Fibroblast of lung (primary cell): ENCODE data around the gene ZRSR2. TPM values are rescaled to one million over a fixed set of nuclear protein-coding genes. Genes with fewer than 3 reads are reported as not detected.
"Not testable (repeated sequence)": the region's sequence is repeated elsewhere in the genome, so short reads cannot be mapped to it uniquely, and the experiment has no call there.

Experiments
- DNase-seq, 2 donors: peaks; one replicate each; pipeline versions ENCODE4 v3.0.0 to v3.0.0-alpha.2; 2010; ENCODE audit warnings: low read depth in 2 of 2
- H2AFZ ChIP-seq: 2 replicates; pipeline ENCODE4 v1.5.1; 2012; ENCODE audit warnings: low read length, control low read depth, inconsistent platforms
- H3K27ac ChIP-seq: 2 replicates; pipeline ENCODE4 v1.5.1; 2011; ENCODE audit warnings: low read length, control low read depth; ENCODE audit not compliant: insufficient read depth
- H3K27me3 ChIP-seq: 2 replicates; pipeline ENCODE4 v1.5.1; 2011; ENCODE audit warnings: mild to moderate bottlenecking, low read length; ENCODE audit not compliant: control insufficient read depth, insufficient read depth
- H3K36me3 ChIP-seq: 2 replicates; pipeline ENCODE4 v1.5.1; 2011; ENCODE audit warnings: low read length; ENCODE audit not compliant: control insufficient read depth, insufficient read depth
- H3K4me1 ChIP-seq: 2 replicates; pipeline ENCODE4 v1.5.1; 2011; ENCODE audit warnings: low read length; ENCODE audit not compliant: control insufficient read depth, insufficient read depth; ENCODE audit errors: extremely low read depth
- H3K4me2 ChIP-seq: 2 replicates; pipeline ENCODE4 v1.5.1; 2011; ENCODE audit warnings: low read length, control low read depth; ENCODE audit not compliant: insufficient read depth; ENCODE audit errors: extremely low read depth
- H3K4me3 ChIP-seq, 4 experiments: fragments of 200-600 bp in 1 of 4; sonication (generic) in 1 of 4; replicated peaks in 1 of 4; 2 replicates each; pipeline ENCODE4 v1.5.1; 2011 to 2016; ENCODE audit warnings: low read length in 4 of 4, low read depth in 3 of 4, mild to moderate bottlenecking in 3 of 4, control low read depth in 2 of 4, inconsistent platforms in 1 of 4, mixed read lengths in 1 of 4; ENCODE audit not compliant: insufficient read depth in 1 of 4; ENCODE audit errors: control extremely low read depth in 1 of 4
- H3K79me2 ChIP-seq: 2 replicates; pipeline ENCODE4 v1.5.1; 2012; ENCODE audit warnings: mild to moderate bottlenecking, low read length, inconsistent platforms; ENCODE audit not compliant: control insufficient read depth, insufficient read depth
- H3K9ac ChIP-seq: 2 replicates; pipeline ENCODE4 v1.5.1; 2011; ENCODE audit warnings: mild to moderate bottlenecking, low read length, control low read depth; ENCODE audit not compliant: insufficient read depth
- H3K9me3 ChIP-seq: 2 replicates; pipeline ENCODE4 v1.5.1; 2012; ENCODE audit warnings: low read depth, low read length; ENCODE audit not compliant: control insufficient read depth, insufficient read depth
- H4K20me1 ChIP-seq: 2 replicates; pipeline ENCODE4 v1.5.1; 2011; ENCODE audit warnings: low read length; ENCODE audit not compliant: control insufficient read depth, insufficient read depth; ENCODE audit errors: extremely low read depth
- CTCF ChIP-seq, 2 donors: IDR thresholded peaks in 1 of 2; conservative IDR thresholded peaks in 1 of 2; 1 replicate in 1 of 2; 2 replicates in 1 of 2; pipeline ENCODE4 v1.5.1; 2011 to 2012; ENCODE audit warnings: low read length in 2 of 2, control low read depth in 1 of 2, inconsistent platforms in 1 of 2, low read depth in 1 of 2, mild to moderate bottlenecking in 1 of 2
- EZH2 ChIP-seq: IDR thresholded peaks from 2 replicates; pipeline ENCODE4 v1.5.1; 2012; ENCODE audit warnings: low read length, control low read depth, mild to moderate bottlenecking; ENCODE audit errors: missing control alignments
- polyA minus RNA-seq: library from RNA; depleted of rRNA, polyadenylated mRNA; stranded (reverse); fragments of >200 nt; gene quantifications from 2 replicates; pipeline ENCODE4 v1.2.3, GENCODE V29; 2011; ENCODE audit warnings: low replicate concordance
- polyA plus RNA-seq, 2 donors: library from polyadenylated mRNA; depleted of rRNA in 1 of 2; stranded (reverse) in 1 of 2; unstranded in 1 of 2; fragments of >200 nt; gene quantifications; 2 replicates each; pipeline ENCODE4 v1.2.1, GENCODE V29; 2011 to 2012; ENCODE audit warnings: missing spikeins in 1 of 2
- total RNA-seq: library from RNA; depleted of rRNA; stranded (reverse); fragments of >200 nt; gene quantifications from 2 replicates; pipeline ENCODE4 v1.2.1, GENCODE V29; 2014

The ZRSR2 gene
- total RNA-seq (3.1 and 6.6 TPM in 2 replicates), polyA plus RNA-seq (8.1 and 10.8 TPM in 2 replicates), polyA minus RNA-seq (not detected in 2 replicates)
- polyA plus RNA-seq (2012), result 9.7 and 13.5 TPM in 2 replicates

GRCh38 chrX:15789979-15790768 lies at the start of gene ZRSR2:
Gene ZRSR2 (plus strand): TSS chrX:15790484. CDS start chrX:15790496, 12 bp downstream.
- no peaks in the 10 kb centered on the region for H3K4me1 ChIP-seq
- peak within 1 kb of the TSS; percentile 76 for H3K9ac ChIP-seq
- H3K9me3 ChIP-seq, result no peaks in the 10 kb centered on the region
- peak within 1 kb of the TSS; percentile 97 for H3K4me2 ChIP-seq
- no peaks in the 10 kb centered on the region for H4K20me1 ChIP-seq
- peak within 1 kb of the TSS; percentile 97 for H2AFZ ChIP-seq
- no peaks in the 10 kb centered on the region for H3K36me3 ChIP-seq
- no peaks in the 10 kb centered on the region for H3K27me3 ChIP-seq
- no peak for TF ChIP-seq CTCF (conservative IDR thresholded peaks at IDR 0.05 in 1 of 2, IDR thresholded peaks at IDR 0.05 in 1 of 2; ENCODE audit: low read depth in 1 of 2, low read length in 2 of 2)
- TF ChIP-seq EZH2, result no peak
- peak; percentile 60 to 86 for DNase-seq
- peak within 1 kb of the TSS; percentile 85 for H3K27ac ChIP-seq
- H3K4me3 ChIP-seq, result peak within 1 kb of the TSS; percentile 71 to 96 (median 90)
- H3K79me2 ChIP-seq, result no peaks in the 10 kb centered on the region

- Histone ChIP-seq H3K36me3 (no peaks in the 10 kb centered on the region), H4K20me1 (no peaks in the 10 kb centered on the region), H3K4me2 (no peak overlapping the region), H3K27me3 (no peaks in the 10 kb centered on the region), H3K9ac (no peak overlapping the region), H3K27ac (no peak overlapping the region), H2AFZ (no peak overlapping the region), H3K9me3 (no peaks in the 10 kb centered on the region), H3K4me1 (no peaks in the 10 kb centered on the region), H3K4me3 (no peak overlapping the region), H3K79me2 (no peaks in the 10 kb centered on the region)
- no peak for TF ChIP-seq EZH2
- TF ChIP-seq CTCF (conservative IDR thresholded peaks at IDR 0.05 in 1 of 2, IDR thresholded peaks at IDR 0.05 in 1 of 2; ENCODE audit: low read depth in 1 of 2, low read length in 2 of 2), result no peak
- DNase-seq, result peak in 1 of 2 donors; percentile 1
Measured at GRCh38 chrX:15744181-15744867, 46.0 kb upstream of the ZRSR2 start.

- H3K27me3 ChIP-seq, result no peaks in the 10 kb centered on the region
- no peak overlapping the region for H3K4me2 ChIP-seq
- no peak overlapping the region for H3K27ac ChIP-seq
- H3K9me3 ChIP-seq, result no peaks in the 10 kb centered on the region
- no peak overlapping the region for H2AFZ ChIP-seq
- no peaks in the 10 kb centered on the region for H3K4me1 ChIP-seq
- no peaks in the 10 kb centered on the region for H3K36me3 ChIP-seq
- H3K9ac ChIP-seq, result no peak overlapping the region
- TF ChIP-seq CTCF (conservative IDR thresholded peaks at IDR 0.05 in 1 of 2, IDR thresholded peaks at IDR 0.05 in 1 of 2; ENCODE audit: low read depth in 1 of 2, low read length in 2 of 2) (no peak), EZH2 (no peak)
- no peak overlapping the region for H3K4me3 ChIP-seq
- peak in 1 of 2 donors; percentile 67 for DNase-seq
- H3K79me2 ChIP-seq, result no peaks in the 10 kb centered on the region
- no peaks in the 10 kb centered on the region for H4K20me1 ChIP-seq
Measured at GRCh38 chrX:15745179-15745578, 45.1 kb upstream of the ZRSR2 start.

GRCh38 chrX:15746651-15747050 lies 43.6 kb upstream of the ZRSR2 start:
- not testable (repeated sequence) for H4K20me1 ChIP-seq, H3K27ac ChIP-seq, DNase-seq, H3K27me3 ChIP-seq, H3K4me2 ChIP-seq, H3K9me3 ChIP-seq, H3K9ac ChIP-seq, H3K4me3 ChIP-seq, H3K4me1 ChIP-seq, H2AFZ ChIP-seq, H3K36me3 ChIP-seq, H3K79me2 ChIP-seq
